Muscle of arm (tissue), 12 donors: ENCODE measurements around the gene ACSS1. TPM values are rescaled to one million over a fixed set of nuclear protein-coding genes. Genes with fewer than 3 reads are reported as not detected.
A peak's percentile ranks its signal among the peaks of the same experiment; 100 is the strongest.
"Not testable (repeated sequence)": the region's sequence is repeated elsewhere in the genome, so short reads cannot be mapped to it uniquely, and the experiment has no call there.

Source experiments
- DNase-seq: peaks from one replicate; pipeline ENCODE4 v3.0.0-alpha.2; 2013
- polyA plus RNA-seq, 12 donors: library from polyadenylated mRNA; unstranded; fragments of 120-200 nt; gene quantifications; one replicate each; pipeline ENCODE4 v1.2.1, GENCODE V29; 2013; ENCODE audit not compliant: insufficient read length in 12 of 12

ACSS1 gene
- polyA plus RNA-seq, 12 donors: 14.6 to 33.5 (median 20.6) TPM; not detected in 1

GRCh38 chr20:25015986-25016385 lies 42.0 kb downstream of the ACSS1 start:
- DNase-seq: no peak

- no peak for DNase-seq
These were observed 43.1 kb downstream of the ACSS1 start for GRCh38 chr20:25014816-25015215.

GRCh38 chr20:25013478-25014380 lies 44.2 kb downstream of the ACSS1 start:
- no peak for DNase-seq

- DNase-seq: no peak
These were observed 45.2 kb downstream of the ACSS1 start for GRCh38 chr20:25012616-25013189.

GRCh38 chr20:25011831-25012241 lies 46.1 kb downstream of the ACSS1 start:
- DNase-seq: no peak

GRCh38 chr20:25011261-25011660 lies 46.7 kb downstream of the ACSS1 start:
- DNase-seq: no peak

- DNase-seq: no peak
These were observed 48.5 kb downstream of the ACSS1 start for GRCh38 chr20:25009218-25010145.

GRCh38 chr20:25008388-25009217 lies 49.3 kb downstream of the ACSS1 start:
- DNase-seq: no peak

- no peak for DNase-seq
These were observed 50.2 kb downstream of the ACSS1 start for GRCh38 chr20:25007491-25008305.

- DNase-seq: no peak
These were observed 51.3 kb downstream of the ACSS1 start for GRCh38 chr20:25006431-25007167.

GRCh38 chr20:25005661-25006060 lies 52.3 kb downstream of the ACSS1 start:
- no peak for DNase-seq

- peak; percentile 25 for DNase-seq
These were observed 52.7 kb downstream of the ACSS1 start for GRCh38 chr20:25005220-25005619.

GRCh38 chr20:25003002-25003401 lies 54.9 kb downstream of the ACSS1 start:
- no peak for DNase-seq

- DNase-seq: not testable (repeated sequence)
These were observed 56.6 kb downstream of the ACSS1 start for GRCh38 chr20:25001323-25001722.

GRCh38 chr20:25000268-25000801 lies 57.6 kb downstream of the ACSS1 start:
- DNase-seq: no peak

GRCh38 chr20:24999568-24999967 lies 58.4 kb downstream of the ACSS1 start:
- DNase-seq: no peak

GRCh38 chr20:24998631-24999445 lies 59.1 kb downstream of the ACSS1 start:
- DNase-seq: no peak

- no peak for DNase-seq
These were observed 59.8 kb downstream of the ACSS1 start for GRCh38 chr20:24998121-24998520.
